GM23338 (cell line): Measurements from ENCODE around the gene TUBG2. TPM values are rescaled to one million over a fixed set of nuclear protein-coding genes. Genes with fewer than 3 reads are reported as not detected.

Experiments
- ATAC-seq: fragments of 200-7000 bp; cut with Tn5 transposase; 3 replicates; pipeline ENCODE4 v1.9.1; 2020
- DNase-seq: peaks from one replicate; pipeline ENCODE4 v3.0.0-alpha.2; 2015; ENCODE audit warnings: low spot score
- H2AFZ ChIP-seq: fragments of 200-600 bp; sonication (generic); 2 replicates; pipeline ENCODE4 v1.8.0; 2016; ENCODE audit warnings: antibody characterized with exemption, mild to moderate bottlenecking, moderate library complexity
- H3F3A ChIP-seq: fragments of 200-600 bp; sonication (generic); replicated peaks from 2 replicates; pipeline ENCODE4 v1.8.0; 2017; ENCODE audit warnings: antibody characterized with exemption, mixed run types, low read depth
- H3K27ac ChIP-seq: fragments of 200-600 bp; sonication (generic); 2 replicates; pipeline ENCODE4 v1.6.1; 2016; ENCODE audit warnings: low read depth
- H3K27me3 ChIP-seq: fragments of 200-600 bp; sonication (generic); 2 replicates; pipeline ENCODE4 v1.8.0; 2016; ENCODE audit warnings: mild to moderate bottlenecking, mixed run types, moderate library complexity; ENCODE audit not compliant: insufficient read depth
- H3K36me3 ChIP-seq: fragments of 200-600 bp; sonication (generic); 2 replicates; pipeline ENCODE4 v1.8.0; 2016; ENCODE audit warnings: mild to moderate bottlenecking; ENCODE audit not compliant: insufficient read depth
- H3K4me1 ChIP-seq: fragments of 200-600 bp; sonication (generic); 2 replicates; pipeline ENCODE4 v1.8.0; 2016; ENCODE audit warnings: mild to moderate bottlenecking, moderate library complexity; ENCODE audit not compliant: insufficient read depth
- H3K4me2 ChIP-seq: fragments of 200-600 bp; sonication (generic); 2 replicates; pipeline ENCODE4 v1.7.1; 2017; ENCODE audit warnings: mixed run types
- H3K4me3 ChIP-seq: fragments of 200-600 bp; sonication (generic); 2 replicates; pipeline ENCODE4 v1.6.1; 2016; ENCODE audit warnings: mixed run types
- H3K79me2 ChIP-seq: fragments of 200-600 bp; sonication (generic); replicated peaks from 2 replicates; pipeline ENCODE4 v1.8.0; 2017; ENCODE audit warnings: mild to moderate bottlenecking; ENCODE audit not compliant: insufficient read depth
- H3K9me2 ChIP-seq: fragments of 200-600 bp; sonication (generic); 2 replicates; pipeline ENCODE4 v1.8.0; 2017; ENCODE audit not compliant: insufficient read depth
- H4K20me1 ChIP-seq: fragments of 200-600 bp; sonication (generic); replicated peaks from 2 replicates; pipeline ENCODE4 v1.8.0; 2017; ENCODE audit warnings: mild to moderate bottlenecking; ENCODE audit not compliant: insufficient read depth
- H3K27ac Mint-ChIP-seq: 2 replicates; pipeline ENCODE4 v1.8.0; 2020; ENCODE audit warnings: inconsistent platforms, mild to moderate bottlenecking, moderate library complexity, mixed read lengths
- H3K27me3 Mint-ChIP-seq: 3 replicates; pipeline ENCODE4 v1.8.0; 2022; ENCODE audit warnings: low read depth, mild to moderate bottlenecking, moderate library complexity, mixed read lengths, inconsistent platforms; ENCODE audit not compliant: insufficient read depth, poor library complexity
- H3K36me3 Mint-ChIP-seq: 3 replicates; pipeline ENCODE4 v1.8.0; 2021; ENCODE audit warnings: low read depth, mild to moderate bottlenecking, inconsistent platforms, moderate library complexity, mixed read lengths
- H3K4me1 Mint-ChIP-seq: 3 replicates; pipeline ENCODE4 v1.8.0; 2020; ENCODE audit warnings: mild to moderate bottlenecking, inconsistent platforms, mixed read lengths
- H3K4me3 Mint-ChIP-seq: 3 replicates; pipeline ENCODE4 v1.8.0; 2021; ENCODE audit warnings: moderate library complexity, mild to moderate bottlenecking, inconsistent platforms, mixed read lengths
- H3K9me3 Mint-ChIP-seq: 3 replicates; pipeline ENCODE4 v1.8.0; 2020; ENCODE audit warnings: moderate library complexity, mild to moderate bottlenecking, inconsistent platforms, mixed read lengths
- CREB1 ChIP-seq: fragments of 250-450 bp; sonication (Bioruptor Pico); IDR thresholded peaks from 2 replicates; pipeline ENCODE4 v1.5.0; 2020; ENCODE audit warnings: low read depth, mild to moderate bottlenecking, moderate library complexity
- CTCF ChIP-seq, 2 experiments: fragments of 200-600 bp in 1 of 2; sonication (generic) in 1 of 2; conservative IDR thresholded peaks; 2 replicates each; pipeline versions ENCODE4 v1.5.1 to v1.6.1; 2016 to 2017; ENCODE audit warnings: antibody characterized with exemption in 2 of 2, low read depth in 2 of 2, mild to moderate bottlenecking in 2 of 2, moderate library complexity in 1 of 2
- EZH2 ChIP-seq: fragments of 200-600 bp; sonication (generic); IDR thresholded peaks from one replicate; pipeline ENCODE4 v1.8.0; 2017; ENCODE audit warnings: antibody characterized with exemption, mild to moderate bottlenecking, low read depth; ENCODE audit not compliant: unreplicated experiment
- EZH2phosphoT487 ChIP-seq: fragments of 200-600 bp; sonication (generic); IDR thresholded peaks from one replicate; pipeline ENCODE4 v1.8.1; 2018; ENCODE audit warnings: antibody characterized with exemption; ENCODE audit not compliant: unreplicated experiment
- JUNB ChIP-seq: IDR thresholded peaks from one replicate; pipeline ENCODE4 v1.6.1; 2016; ENCODE audit warnings: antibody characterized with exemption; ENCODE audit not compliant: unreplicated experiment
- NANOG ChIP-seq: IDR thresholded peaks from 2 replicates; pipeline ENCODE4 v1.6.1; 2016; ENCODE audit warnings: antibody characterized with exemption, borderline replicate concordance
- POLR2AphosphoS5 ChIP-seq: IDR thresholded peaks from 2 replicates; pipeline ENCODE4 v1.6.1; 2016; ENCODE audit warnings: antibody characterized with exemption, low read depth
- STAT1 ChIP-seq: IDR thresholded peaks from one replicate; pipeline ENCODE4 v1.6.1; 2016; ENCODE audit warnings: antibody characterized with exemption; ENCODE audit not compliant: unreplicated experiment
- ZNF114 ChIP-seq: fragments of 250-450 bp; sonication (Bioruptor Pico); IDR thresholded peaks from 2 replicates; pipeline ENCODE4 v1.5.0; 2020; ENCODE audit warnings: mild to moderate bottlenecking, moderate library complexity
- ZNF331 ChIP-seq: fragments of 250-450 bp; sonication (Bioruptor Pico); IDR thresholded peaks from 2 replicates; pipeline ENCODE4 v1.5.0; 2020; ENCODE audit warnings: low read depth, mild to moderate bottlenecking, moderate library complexity
- polyA plus RNA-seq: library from polyadenylated mRNA; unstranded; fragments of >200 nt; fragmentation: Nextera tagmentation; extraction: Ambion mirVana; gene quantifications from 2 replicates; pipeline ENCODE4 v1.2.1, GENCODE V29; 2016
- total RNA-seq: library from RNA; depleted of rRNA; stranded (reverse); fragments of >200 nt; shearing (Covaris generic); gene quantifications from 2 replicates; pipeline ENCODE4 v1.2.3, GENCODE V29; 2014
- TF ChIP-seq, protein P1 (sequence below): IDR thresholded peaks from one replicate; pipeline ENCODE4 v1.6.1; 2018; ENCODE audit warnings: antibody characterized with exemption; ENCODE audit not compliant: unreplicated experiment
- TF ChIP-seq, protein P2 (sequence below): IDR thresholded peaks from 2 replicates; pipeline ENCODE4 v1.6.1; 2016; ENCODE audit warnings: antibody characterized with exemption
- TF ChIP-seq, protein P3 (sequence below): fragments of 250-450 bp; sonication (Bioruptor Pico); IDR thresholded peaks from 2 replicates; pipeline ENCODE4 v1.5.0; 2020; ENCODE audit warnings: mild to moderate bottlenecking, moderate library complexity

The TUBG2 gene
- total and polyA plus RNA-seq, 2 experiments from 2014 or later, result 18.2 to 19.0 TPM

DNA sequence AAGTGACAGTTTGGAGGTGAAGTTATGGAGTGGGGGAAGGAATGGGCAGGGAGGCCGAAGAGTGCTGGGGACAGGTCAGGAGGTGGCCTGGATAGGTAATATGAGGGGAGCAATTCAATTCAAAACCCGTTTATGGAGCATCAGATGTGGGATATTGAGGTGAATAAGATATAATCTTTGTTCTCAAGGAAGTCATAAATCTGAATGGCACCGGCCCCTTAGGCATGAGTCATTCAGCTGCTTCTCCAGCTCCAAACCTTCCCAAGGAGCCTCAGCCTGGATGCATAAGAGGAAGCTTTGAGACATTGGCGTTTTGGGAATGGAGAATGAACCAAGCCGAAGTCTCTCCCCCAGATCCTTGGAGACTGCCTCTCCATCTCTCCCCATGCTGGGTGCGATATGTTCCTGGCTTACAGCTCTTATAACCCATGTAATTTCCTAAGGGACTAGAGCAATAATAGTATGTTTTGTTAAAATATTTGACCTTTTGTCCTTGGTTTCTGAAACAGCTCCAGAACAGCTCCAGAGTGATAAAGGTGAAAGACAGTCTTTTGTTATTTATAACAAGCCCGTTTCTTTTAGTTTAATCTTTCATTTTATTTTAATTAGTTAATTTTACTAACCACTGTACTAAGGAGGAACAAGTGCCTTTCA, 1.7 kb downstream of the TUBG2 start:
- Histone ChIP-seq H3K4me3 (peak overlapping the region; percentile 17; the same call in 1 of the 2 replicates), H3K4me2 (peak overlapping the region; percentile 68), H3F3A (no peaks in the 10 kb centered on the region), H3K4me1 (peaks cover 6% of the 10 kb centered on the region), H3K9me2 (no peaks in the 10 kb centered on the region), H4K20me1 (no peaks in the 10 kb centered on the region; the same call in 1 of the 2 replicates), H3K36me3 (no peaks in the 10 kb centered on the region), H2AFZ (no peak overlapping the region), H3K79me2 (no peaks in the 10 kb centered on the region), H3K27me3 (no peaks in the 10 kb centered on the region), H3K27ac (no peak overlapping the region)
- DNase-seq (no peak), ATAC-seq (no peak)
- 0 out of 3 replicates have a peak, but pooled peaks cover 4% of the 10 kb centered on the region for H3K9me3 Mint-ChIP-seq
- no peak overlapping the region for H3K27ac Mint-ChIP-seq
- H3K4me1 Mint-ChIP-seq, result peaks cover 9% of the 10 kb centered on the region
- H3K36me3 Mint-ChIP-seq, result peaks cover 27% of the 10 kb centered on the region
- peak overlapping the region; percentile 63; the same call in 1 of the 3 replicates for H3K4me3 Mint-ChIP-seq
- H3K27me3 Mint-ChIP-seq, result peaks cover 14% of the 10 kb centered on the region
- TF ChIP-seq, protein P1, sequence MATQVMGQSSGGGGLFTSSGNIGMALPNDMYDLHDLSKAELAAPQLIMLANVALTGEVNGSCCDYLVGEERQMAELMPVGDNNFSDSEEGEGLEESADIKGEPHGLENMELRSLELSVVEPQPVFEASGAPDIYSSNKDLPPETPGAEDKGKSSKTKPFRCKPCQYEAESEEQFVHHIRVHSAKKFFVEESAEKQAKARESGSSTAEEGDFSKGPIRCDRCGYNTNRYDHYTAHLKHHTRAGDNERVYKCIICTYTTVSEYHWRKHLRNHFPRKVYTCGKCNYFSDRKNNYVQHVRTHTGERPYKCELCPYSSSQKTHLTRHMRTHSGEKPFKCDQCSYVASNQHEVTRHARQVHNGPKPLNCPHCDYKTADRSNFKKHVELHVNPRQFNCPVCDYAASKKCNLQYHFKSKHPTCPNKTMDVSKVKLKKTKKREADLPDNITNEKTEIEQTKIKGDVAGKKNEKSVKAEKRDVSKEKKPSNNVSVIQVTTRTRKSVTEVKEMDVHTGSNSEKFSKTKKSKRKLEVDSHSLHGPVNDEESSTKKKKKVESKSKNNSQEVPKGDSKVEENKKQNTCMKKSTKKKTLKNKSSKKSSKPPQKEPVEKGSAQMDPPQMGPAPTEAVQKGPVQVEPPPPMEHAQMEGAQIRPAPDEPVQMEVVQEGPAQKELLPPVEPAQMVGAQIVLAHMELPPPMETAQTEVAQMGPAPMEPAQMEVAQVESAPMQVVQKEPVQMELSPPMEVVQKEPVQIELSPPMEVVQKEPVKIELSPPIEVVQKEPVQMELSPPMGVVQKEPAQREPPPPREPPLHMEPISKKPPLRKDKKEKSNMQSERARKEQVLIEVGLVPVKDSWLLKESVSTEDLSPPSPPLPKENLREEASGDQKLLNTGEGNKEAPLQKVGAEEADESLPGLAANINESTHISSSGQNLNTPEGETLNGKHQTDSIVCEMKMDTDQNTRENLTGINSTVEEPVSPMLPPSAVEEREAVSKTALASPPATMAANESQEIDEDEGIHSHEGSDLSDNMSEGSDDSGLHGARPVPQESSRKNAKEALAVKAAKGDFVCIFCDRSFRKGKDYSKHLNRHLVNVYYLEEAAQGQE, result no peak
- TF ChIP-seq NANOG (no peak), ZNF114 (CRISPR knock-in tag) (no peak), STAT1 (no peak), POLR2AphosphoS5 (no peak), JUNB (no peak), EZH2 (no peak), EZH2phosphoT487 (no peak), ZNF331 (CRISPR knock-in tag) (no peak), CTCF (conservative IDR thresholded peaks at IDR 0.05; ENCODE audit: low read depth in 2 of 2) (no peak), CREB1 (CRISPR knock-in tag) (no peak)
- TF ChIP-seq, protein P2, sequence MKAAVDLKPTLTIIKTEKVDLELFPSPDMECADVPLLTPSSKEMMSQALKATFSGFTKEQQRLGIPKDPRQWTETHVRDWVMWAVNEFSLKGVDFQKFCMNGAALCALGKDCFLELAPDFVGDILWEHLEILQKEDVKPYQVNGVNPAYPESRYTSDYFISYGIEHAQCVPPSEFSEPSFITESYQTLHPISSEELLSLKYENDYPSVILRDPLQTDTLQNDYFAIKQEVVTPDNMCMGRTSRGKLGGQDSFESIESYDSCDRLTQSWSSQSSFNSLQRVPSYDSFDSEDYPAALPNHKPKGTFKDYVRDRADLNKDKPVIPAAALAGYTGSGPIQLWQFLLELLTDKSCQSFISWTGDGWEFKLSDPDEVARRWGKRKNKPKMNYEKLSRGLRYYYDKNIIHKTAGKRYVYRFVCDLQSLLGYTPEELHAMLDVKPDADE, result no peak
- TF ChIP-seq, protein P3, sequence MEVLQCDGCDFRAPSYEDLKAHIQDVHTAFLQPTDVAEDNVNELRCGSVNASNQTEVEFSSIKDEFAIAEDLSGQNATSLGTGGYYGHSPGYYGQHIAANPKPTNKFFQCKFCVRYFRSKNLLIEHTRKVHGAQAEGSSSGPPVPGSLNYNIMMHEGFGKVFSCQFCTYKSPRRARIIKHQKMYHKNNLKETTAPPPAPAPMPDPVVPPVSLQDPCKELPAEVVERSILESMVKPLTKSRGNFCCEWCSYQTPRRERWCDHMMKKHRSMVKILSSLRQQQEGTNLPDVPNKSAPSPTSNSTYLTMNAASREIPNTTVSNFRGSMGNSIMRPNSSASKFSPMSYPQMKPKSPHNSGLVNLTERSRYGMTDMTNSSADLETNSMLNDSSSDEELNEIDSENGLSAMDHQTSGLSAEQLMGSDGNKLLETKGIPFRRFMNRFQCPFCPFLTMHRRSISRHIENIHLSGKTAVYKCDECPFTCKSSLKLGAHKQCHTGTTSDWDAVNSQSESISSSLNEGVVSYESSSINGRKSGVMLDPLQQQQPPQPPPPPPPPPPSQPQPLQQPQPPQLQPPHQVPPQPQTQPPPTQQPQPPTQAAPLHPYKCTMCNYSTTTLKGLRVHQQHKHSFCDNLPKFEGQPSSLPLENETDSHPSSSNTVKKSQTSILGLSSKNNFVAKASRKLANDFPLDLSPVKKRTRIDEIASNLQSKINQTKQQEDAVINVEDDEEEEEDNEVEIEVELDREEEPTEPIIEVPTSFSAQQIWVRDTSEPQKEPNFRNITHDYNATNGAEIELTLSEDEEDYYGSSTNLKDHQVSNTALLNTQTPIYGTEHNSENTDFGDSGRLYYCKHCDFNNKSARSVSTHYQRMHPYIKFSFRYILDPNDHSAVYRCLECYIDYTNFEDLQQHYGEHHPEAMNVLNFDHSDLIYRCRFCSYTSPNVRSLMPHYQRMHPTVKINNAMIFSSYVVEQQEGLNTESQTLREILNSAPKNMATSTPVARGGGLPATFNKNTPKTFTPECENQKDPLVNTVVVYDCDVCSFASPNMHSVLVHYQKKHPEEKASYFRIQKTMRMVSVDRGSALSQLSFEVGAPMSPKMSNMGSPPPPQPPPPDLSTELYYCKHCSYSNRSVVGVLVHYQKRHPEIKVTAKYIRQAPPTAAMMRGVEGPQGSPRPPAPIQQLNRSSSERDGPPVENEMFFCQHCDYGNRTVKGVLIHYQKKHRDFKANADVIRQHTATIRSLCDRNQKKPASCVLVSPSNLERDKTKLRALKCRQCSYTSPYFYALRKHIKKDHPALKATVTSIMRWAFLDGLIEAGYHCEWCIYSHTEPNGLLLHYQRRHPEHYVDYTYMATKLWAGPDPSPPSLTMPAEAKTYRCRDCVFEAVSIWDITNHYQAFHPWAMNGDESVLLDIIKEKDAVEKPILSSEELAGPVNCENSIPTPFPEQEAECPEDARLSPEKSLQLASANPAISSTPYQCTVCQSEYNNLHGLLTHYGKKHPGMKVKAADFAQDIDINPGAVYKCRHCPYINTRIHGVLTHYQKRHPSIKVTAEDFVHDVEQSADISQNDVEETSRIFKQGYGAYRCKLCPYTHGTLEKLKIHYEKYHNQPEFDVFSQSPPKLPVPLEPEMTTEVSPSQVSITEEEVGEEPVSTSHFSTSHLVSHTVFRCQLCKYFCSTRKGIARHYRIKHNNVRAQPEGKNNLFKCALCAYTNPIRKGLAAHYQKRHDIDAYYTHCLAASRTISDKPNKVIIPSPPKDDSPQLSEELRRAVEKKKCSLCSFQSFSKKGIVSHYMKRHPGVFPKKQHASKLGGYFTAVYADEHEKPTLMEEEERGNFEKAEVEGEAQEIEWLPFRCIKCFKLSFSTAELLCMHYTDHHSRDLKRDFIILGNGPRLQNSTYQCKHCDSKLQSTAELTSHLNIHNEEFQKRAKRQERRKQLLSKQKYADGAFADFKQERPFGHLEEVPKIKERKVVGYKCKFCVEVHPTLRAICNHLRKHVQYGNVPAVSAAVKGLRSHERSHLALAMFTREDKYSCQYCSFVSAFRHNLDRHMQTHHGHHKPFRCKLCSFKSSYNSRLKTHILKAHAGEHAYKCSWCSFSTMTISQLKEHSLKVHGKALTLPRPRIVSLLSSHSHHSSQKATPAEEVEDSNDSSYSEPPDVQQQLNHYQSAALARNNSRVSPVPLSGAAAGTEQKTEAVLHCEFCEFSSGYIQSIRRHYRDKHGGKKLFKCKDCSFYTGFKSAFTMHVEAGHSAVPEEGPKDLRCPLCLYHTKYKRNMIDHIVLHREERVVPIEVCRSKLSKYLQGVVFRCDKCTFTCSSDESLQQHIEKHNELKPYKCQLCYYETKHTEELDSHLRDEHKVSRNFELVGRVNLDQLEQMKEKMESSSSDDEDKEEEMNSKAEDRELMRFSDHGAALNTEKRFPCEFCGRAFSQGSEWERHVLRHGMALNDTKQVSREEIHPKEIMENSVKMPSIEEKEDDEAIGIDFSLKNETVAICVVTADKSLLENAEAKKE (CRISPR knock-in tag), result no peak
